ENCODE data around the gene INF2. TPM values are rescaled to one million over a fixed set of nuclear protein-coding genes. Genes with fewer than 3 reads are reported as not detected.

Gene INF2
- total and polyA plus RNA-seq, 9 of the 15 experiments (the other 6 are each of a cell fraction or from before 2014, with no cell fraction given): 0.56 to 31.3 (median 7.8) TPM

DNA sequence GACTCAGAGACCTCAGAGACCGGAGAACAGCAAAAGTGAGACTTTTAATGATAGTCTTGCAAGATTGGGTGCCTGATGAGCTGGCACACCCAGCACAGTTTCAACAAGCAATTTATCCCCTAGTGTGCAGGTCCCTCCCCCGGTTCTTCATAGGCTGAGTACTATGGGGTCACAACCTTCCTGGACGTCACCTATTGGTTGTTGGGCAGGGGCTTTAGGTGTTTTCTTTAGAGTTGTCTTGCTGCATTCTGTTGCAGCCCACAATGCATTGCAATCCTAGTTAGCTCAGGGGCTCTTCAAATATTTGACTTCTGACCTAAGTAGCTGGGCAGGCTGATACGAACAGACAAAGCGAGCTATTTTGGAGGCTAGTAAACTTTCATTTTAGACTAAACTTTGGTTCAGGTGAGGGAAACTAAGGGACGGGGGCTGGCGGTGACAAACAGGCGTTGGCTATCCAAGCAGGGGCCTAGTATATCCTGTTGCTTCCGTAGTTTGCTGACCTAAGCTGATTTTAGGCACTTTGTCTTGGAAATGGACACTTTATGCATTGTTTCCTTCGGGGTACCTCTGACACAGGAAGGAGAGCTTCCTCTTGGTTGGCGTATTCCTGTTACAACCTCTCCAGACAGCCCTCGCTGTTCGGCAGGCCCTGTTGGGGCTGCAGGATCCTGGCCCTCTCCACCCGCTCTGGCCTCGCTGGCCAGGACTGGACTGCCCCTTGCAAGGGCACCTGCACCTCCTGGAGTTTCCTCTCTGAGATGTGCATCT is 77.6 kb downstream of the INF2 start:
- ChIA-PET CTCF (ENCODE audit: low intra/inter-chr PET ratio) (no interaction called here), POLR2A (interaction anchor here (0.8 to 1.7 kb wide), 2 partner anchors 14 to 32 kb away, joined by 3 to 6 read pairs; partner anchors contain the start of gene SIVA1)
- intact Hi-C loops (cut with micrococcal nuclease): loop anchor here (10.0 kb wide), 1 partner anchor 108 kb away; no protein-coding TSS in a partner anchor
- H3K9me3 ChIP-seq (replicated peaks; ENCODE audit: control insufficient read depth, insufficient read depth, low read depth, low read length): peaks cover 6% of the 10 kb centered on the region; the same call in 1 of the 2 replicates
- 83% methylated on average over 10 of the region's 15 CpGs for WGBS (ENCODE audit: insufficient coverage, low coverage, missing lambda C conversion rate)
- no peak overlapping the region for H2AFZ ChIP-seq (ENCODE audit: low read depth, low read length)
- FAIRE-seq: peak; percentile 68
- no peaks in the 10 kb centered on the region for H3K27me3 ChIP-seq (ENCODE audit: control insufficient read depth in 2 of 2, insufficient read depth in 2 of 2, low read length in 2 of 2)
- H4K20me1 ChIP-seq (replicated peaks; ENCODE audit: control insufficient read depth, insufficient read depth, low read length): no peaks in the 10 kb centered on the region
- H3K27ac ChIP-seq (ENCODE audit: extremely low read depth, low read depth, low read length): 0 out of 3 replicates have a peak overlapping the region, but pooled peaks have one; percentile 16
- H3K4me2 ChIP-seq (ENCODE audit: insufficient read depth, low read length): 0 out of 2 replicates have a peak overlapping the region, but pooled peaks have one; percentile 37
- no peak overlapping the region for H3K9ac ChIP-seq (ENCODE audit: insufficient read depth in 1 of 2, low read depth in 2 of 2, low read length in 2 of 2)
- peaks cover 6 to 33% of the 10 kb centered on the region in 2 experiments; a peak in 4 of 5 replicates for H3K4me1 ChIP-seq (replicated peaks in 1 of 2; ENCODE audit: control insufficient read depth in 2 of 2, insufficient read depth in 2 of 2, low read length in 2 of 2)
- H3K36me3 ChIP-seq (ENCODE audit: control insufficient read depth, insufficient read depth, low read length): peaks cover 22% of the 10 kb centered on the region; the same call in 1 of the 3 replicates
- no TSS peak for BruUV-seq (replicated peaks)
- in situ Hi-C loops (cut with MboI): loop anchor here (5.0 kb wide), 1 partner anchor 55 kb away; no protein-coding TSS in a partner anchor
- no peaks in the 10 kb centered on the region for H3K9me1 ChIP-seq (ENCODE audit: control insufficient read depth, insufficient read depth, low read length)
- no peak for ATAC-seq
- no peak overlapping the region for H3K4me3 ChIP-seq
- DNase-seq (ENCODE audit: extremely low read depth in 1 of 4, low spot score in 3 of 4): peak in 1 of 4 experiments; percentile 31
- no peaks in the 10 kb centered on the region for H3K79me2 ChIP-seq (ENCODE audit: control insufficient read depth, insufficient read depth, low read length)
- TF ChIP-seq HMG20B (CRISPR knock-in tag; IDR thresholded peaks at IDR 0.05): no peak
- TF ChIP-seq MTA3 (IDR thresholded peaks at IDR 0.05; ENCODE audit: borderline replicate concordance): 0 out of 2 replicates have a peak, but pooled peaks have one; percentile 36
- TF ChIP-seq ZNF316 (IDR thresholded peaks at IDR 0.05): peak; percentile 63
- no peak for TF ChIP-seq PML (IDR thresholded peaks at IDR 0.05; ENCODE audit: low read length)
- peak; percentile 77 for TF ChIP-seq NR2C1 (IDR thresholded peaks at IDR 0.05)
- TF ChIP-seq NR2C1 (tag; IDR thresholded peaks at IDR 0.05): peak; percentile 84
- TF ChIP-seq, protein P1, sequence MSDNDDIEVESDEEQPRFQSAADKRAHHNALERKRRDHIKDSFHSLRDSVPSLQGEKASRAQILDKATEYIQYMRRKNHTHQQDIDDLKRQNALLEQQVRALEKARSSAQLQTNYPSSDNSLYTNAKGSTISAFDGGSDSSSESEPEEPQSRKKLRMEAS (CRISPR knock-in tag; IDR thresholded peaks at IDR 0.05): no peak
- peak; percentile 55 for TF ChIP-seq MAFF (IDR thresholded peaks at IDR 0.05; ENCODE audit: low read length)
- TF ChIP-seq NFXL1 (CRISPR knock-in tag; IDR thresholded peaks at IDR 0.05): no peak
- no peak for TF ChIP-seq ZNF445 (CRISPR knock-in tag; IDR thresholded peaks at IDR 0.05; ENCODE audit: low read depth)
- TF ChIP-seq ZNF551 (CRISPR knock-in tag; IDR thresholded peaks at IDR 0.05): no peak
- no peak for TF ChIP-seq TOE1 (IDR thresholded peaks at IDR 0.05; ENCODE audit: borderline replicate concordance)
- TF ChIP-seq TOE1 (CRISPR knock-in tag; IDR thresholded peaks at IDR 0.05; ENCODE audit: borderline replicate concordance, low read depth): no peak
- TF ChIP-seq FOXP1 (CRISPR knock-in tag; IDR thresholded peaks at IDR 0.05): no peak
- TF ChIP-seq C11orf30 (IDR thresholded peaks at IDR 0.05; ENCODE audit: low read depth): peak; percentile 52
- no peak for TF ChIP-seq ZNF311 (CRISPR knock-in tag; IDR thresholded peaks at IDR 0.05)
- no peak for TF ChIP-seq TAF7 (tag; IDR thresholded peaks at IDR 0.05)
- TF ChIP-seq, protein P2, sequence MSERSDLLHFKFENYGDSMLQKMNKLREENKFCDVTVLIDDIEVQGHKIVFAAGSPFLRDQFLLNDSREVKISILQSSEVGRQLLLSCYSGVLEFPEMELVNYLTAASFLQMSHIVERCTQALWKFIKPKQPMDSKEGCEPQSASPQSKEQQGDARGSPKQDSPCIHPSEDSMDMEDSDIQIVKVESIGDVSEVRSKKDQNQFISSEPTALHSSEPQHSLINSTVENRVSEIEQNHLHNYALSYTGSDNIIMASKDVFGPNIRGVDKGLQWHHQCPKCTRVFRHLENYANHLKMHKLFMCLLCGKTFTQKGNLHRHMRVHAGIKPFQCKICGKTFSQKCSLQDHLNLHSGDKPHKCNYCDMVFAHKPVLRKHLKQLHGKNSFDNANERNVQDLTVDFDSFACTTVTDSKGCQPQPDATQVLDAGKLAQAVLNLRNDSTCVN (CRISPR knock-in tag; IDR thresholded peaks at IDR 0.05): no peak
- TF ChIP-seq, protein P3, sequence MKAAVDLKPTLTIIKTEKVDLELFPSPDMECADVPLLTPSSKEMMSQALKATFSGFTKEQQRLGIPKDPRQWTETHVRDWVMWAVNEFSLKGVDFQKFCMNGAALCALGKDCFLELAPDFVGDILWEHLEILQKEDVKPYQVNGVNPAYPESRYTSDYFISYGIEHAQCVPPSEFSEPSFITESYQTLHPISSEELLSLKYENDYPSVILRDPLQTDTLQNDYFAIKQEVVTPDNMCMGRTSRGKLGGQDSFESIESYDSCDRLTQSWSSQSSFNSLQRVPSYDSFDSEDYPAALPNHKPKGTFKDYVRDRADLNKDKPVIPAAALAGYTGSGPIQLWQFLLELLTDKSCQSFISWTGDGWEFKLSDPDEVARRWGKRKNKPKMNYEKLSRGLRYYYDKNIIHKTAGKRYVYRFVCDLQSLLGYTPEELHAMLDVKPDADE (conservative IDR thresholded peaks at IDR 0.05; ENCODE audit: control insufficient read depth, low read depth, low read length): no peak
- peak; percentile 55 for TF ChIP-seq MAFK (IDR thresholded peaks at IDR 0.05; ENCODE audit: low read length)
- TF ChIP-seq ZNF143 (CRISPR knock-in tag; IDR thresholded peaks at IDR 0.05): no peak
- TF ChIP-seq NR2C2 (CRISPR knock-in tag; IDR thresholded peaks at IDR 0.05): no peak; the same call in 1 of the 2 replicates
- TF ChIP-seq NR2C2 (tag; IDR thresholded peaks at IDR 0.05): peak; percentile 35; the same call in 1 of the 2 replicates

Data from K562 (cell line).